ENCODE measurements around the gene SOX6. TPM values are rescaled to one million over a fixed set of nuclear protein-coding genes. Genes with fewer than 3 reads are reported as not detected.

Gene SOX6
- total RNA-seq, 1 experiment from 2014 or later: 5.1 TPM

- TF ChIP-seq CTCF (conservative IDR thresholded peaks at IDR 0.05): no peak
- TF ChIP-seq EZH2 (IDR thresholded peaks at IDR 0.05; ENCODE audit: low read depth): no peak
- Histone ChIP-seq H3F3A (ENCODE audit: insufficient read depth, low read depth) (no peaks in the 10 kb centered on the region), H3K9me3 (ENCODE audit: insufficient read depth, low read depth) (no peaks in the 10 kb centered on the region), H3K27ac (no peak overlapping the region), H3K9me2 (ENCODE audit: insufficient read depth) (no peaks in the 10 kb centered on the region), H3K36me3 (ENCODE audit: low read depth) (no peaks in the 10 kb centered on the region), H3K27me3 (ENCODE audit: insufficient read depth, low read depth) (no peaks in the 10 kb centered on the region), H2AFZ (no peak overlapping the region), H4K20me1 (ENCODE audit: insufficient read depth) (no peaks in the 10 kb centered on the region), H3K79me2 (ENCODE audit: low read depth) (no peaks in the 10 kb centered on the region), H3K4me3 (no peak overlapping the region), H3K4me1 (replicated peaks; ENCODE audit: insufficient read depth) (peaks cover 12% of the 10 kb centered on the region; the same call in 1 of the 2 replicates), H3K4me2 (no peak overlapping the region)
- intact Hi-C loops (cut with micrococcal nuclease; ENCODE audit: unreplicated experiment): no loop called here
- no TSS peak for BruUV-seq (replicated peaks)
- ChIA-PET CTCF (no interaction called here), POLR2A (ENCODE audit: unreplicated experiment) (no interaction called here)
- no peak for DNase-seq
These were observed 169.7 kb downstream of the SOX6 start for GRCh38 chr11:16186680-16187079.

GRCh38 chr11:16185042-16185441 is 171.3 kb downstream of the SOX6 start:
- no peak for TF ChIP-seq CTCF (conservative IDR thresholded peaks at IDR 0.05)
- TF ChIP-seq EZH2 (IDR thresholded peaks at IDR 0.05; ENCODE audit: low read depth): no peak
- DNase-seq: no peak
- ChIA-PET POLR2A (ENCODE audit: unreplicated experiment) (interaction anchor here (0.5 to 0.6 kb wide), 2 partner anchors 73 to 81 kb away, joined by 4 to 7 read pairs; no protein-coding TSS in a partner anchor), CTCF (no interaction called here)
- no peaks in the 10 kb centered on the region for H3F3A ChIP-seq (ENCODE audit: insufficient read depth, low read depth)
- H3K36me3 ChIP-seq (ENCODE audit: low read depth): no peaks in the 10 kb centered on the region
- H3K4me2 ChIP-seq: peak overlapping the region; percentile 36; the same call in 1 of the 2 replicates
- H3K9me3 ChIP-seq (ENCODE audit: insufficient read depth, low read depth): no peaks in the 10 kb centered on the region
- no peak overlapping the region for H3K4me3 ChIP-seq
- H3K27ac ChIP-seq: peak overlapping the region; percentile 26; the same call in 1 of the 2 replicates
- no TSS peak for BruUV-seq (replicated peaks)
- H4K20me1 ChIP-seq (ENCODE audit: insufficient read depth): no peaks in the 10 kb centered on the region
- H2AFZ ChIP-seq: no peak overlapping the region
- no peaks in the 10 kb centered on the region for H3K79me2 ChIP-seq (ENCODE audit: low read depth)
- no peaks in the 10 kb centered on the region for H3K27me3 ChIP-seq (ENCODE audit: insufficient read depth, low read depth)
- intact Hi-C loops (cut with micrococcal nuclease; ENCODE audit: unreplicated experiment): no loop called here
- no peaks in the 10 kb centered on the region for H3K9me2 ChIP-seq (ENCODE audit: insufficient read depth)
- peaks cover 12% of the 10 kb centered on the region; the same call in 1 of the 2 replicates for H3K4me1 ChIP-seq (replicated peaks; ENCODE audit: insufficient read depth)

- TF ChIP-seq EZH2 (IDR thresholded peaks at IDR 0.05; ENCODE audit: low read depth) (no peak), CTCF (conservative IDR thresholded peaks at IDR 0.05) (no peak)
- peak; percentile 0 to 70 for DNase-seq
- peak overlapping the region; percentile 36; the same call in 1 of the 2 replicates for H3K4me2 ChIP-seq
- H4K20me1 ChIP-seq (ENCODE audit: insufficient read depth): no peaks in the 10 kb centered on the region
- H3K36me3 ChIP-seq (ENCODE audit: low read depth): no peaks in the 10 kb centered on the region
- no TSS peak for BruUV-seq (replicated peaks)
- ChIA-PET POLR2A (ENCODE audit: unreplicated experiment) (interaction anchor here (0.5 to 0.6 kb wide), 2 partner anchors 74 to 81 kb away, joined by 4 to 7 read pairs; no protein-coding TSS in a partner anchor), CTCF (no interaction called here)
- H2AFZ ChIP-seq: no peak overlapping the region
- H3K79me2 ChIP-seq (ENCODE audit: low read depth): no peaks in the 10 kb centered on the region
- intact Hi-C loops (cut with micrococcal nuclease; ENCODE audit: unreplicated experiment): no loop called here
- peaks cover 12% of the 10 kb centered on the region; the same call in 1 of the 2 replicates for H3K4me1 ChIP-seq (replicated peaks; ENCODE audit: insufficient read depth)
- no peaks in the 10 kb centered on the region for H3K9me3 ChIP-seq (ENCODE audit: insufficient read depth, low read depth)
- no peak overlapping the region for H3K4me3 ChIP-seq
- no peaks in the 10 kb centered on the region for H3K9me2 ChIP-seq (ENCODE audit: insufficient read depth)
- H3K27ac ChIP-seq: peak overlapping the region; percentile 26; the same call in 1 of the 2 replicates
- H3K27me3 ChIP-seq (ENCODE audit: insufficient read depth, low read depth): no peaks in the 10 kb centered on the region
- H3F3A ChIP-seq (ENCODE audit: insufficient read depth, low read depth): no peaks in the 10 kb centered on the region
These were observed 171.8 kb downstream of the SOX6 start for GRCh38 chr11:16184588-16184987.
